WERI-Rb-1 (cell line): ENCODE measurements around the gene EPB41.
A peak's percentile ranks its signal among the peaks of the same experiment; 100 is the strongest.

Source experiments
- DNase-seq: peaks from one replicate; pipeline ENCODE4 v3.0.0-alpha.2; 2020
- H3K27ac ChIP-seq: fragments of 250-450 bp; sonication (Bioruptor Pico); 2 replicates; pipeline ENCODE4 v1.5.1; 2020; ENCODE audit warnings: mild to moderate bottlenecking, moderate library complexity
- H3K27me3 ChIP-seq: fragments of 250-450 bp; sonication (Bioruptor Pico); 2 replicates; pipeline ENCODE4 v1.5.1; 2021; ENCODE audit warnings: mild to moderate bottlenecking, low read depth, moderate library complexity; ENCODE audit not compliant: insufficient read depth, severe bottlenecking
- H3K36me3 ChIP-seq: fragments of 250-450 bp; sonication (Bioruptor Pico); 2 replicates; pipeline ENCODE4 v1.5.1; 2020; ENCODE audit warnings: mild to moderate bottlenecking, moderate library complexity
- H3K4me3 ChIP-seq: 2 replicates; pipeline ENCODE4 v1.5.1; 2011; ENCODE audit warnings: low read depth, mild to moderate bottlenecking, control low read depth, low read length
- H3K9me3 ChIP-seq: fragments of 250-450 bp; sonication (Bioruptor Pico); 2 replicates; pipeline ENCODE4 v1.5.1; 2021; ENCODE audit warnings: mild to moderate bottlenecking, moderate library complexity; ENCODE audit not compliant: severe bottlenecking
- TF ChIP-seq, protein P1 (sequence below): IDR thresholded peaks from 2 replicates; pipeline ENCODE4 v1.5.1; 2011; ENCODE audit warnings: low read depth, mild to moderate bottlenecking, control low read depth, inconsistent platforms, low read length

The EPB41 gene

GRCh38 chr1:28914228-28915030, at the start of gene EPB41:
TSS of gene EPB41 (plus strand) at chr1:28914569. CDS start at chr1:28987438, 72,869 bp downstream.
- Histone ChIP-seq H3K36me3 (no peaks in the 10 kb centered on the region), H3K27me3 (no peaks in the 10 kb centered on the region), H3K27ac (peak within 1 kb of the TSS; percentile 72), H3K9me3 (no peaks in the 10 kb centered on the region), H3K4me3 (peak within 1 kb of the TSS; percentile 88)
- peak; percentile 98 for DNase-seq
- TF ChIP-seq, protein P1, sequence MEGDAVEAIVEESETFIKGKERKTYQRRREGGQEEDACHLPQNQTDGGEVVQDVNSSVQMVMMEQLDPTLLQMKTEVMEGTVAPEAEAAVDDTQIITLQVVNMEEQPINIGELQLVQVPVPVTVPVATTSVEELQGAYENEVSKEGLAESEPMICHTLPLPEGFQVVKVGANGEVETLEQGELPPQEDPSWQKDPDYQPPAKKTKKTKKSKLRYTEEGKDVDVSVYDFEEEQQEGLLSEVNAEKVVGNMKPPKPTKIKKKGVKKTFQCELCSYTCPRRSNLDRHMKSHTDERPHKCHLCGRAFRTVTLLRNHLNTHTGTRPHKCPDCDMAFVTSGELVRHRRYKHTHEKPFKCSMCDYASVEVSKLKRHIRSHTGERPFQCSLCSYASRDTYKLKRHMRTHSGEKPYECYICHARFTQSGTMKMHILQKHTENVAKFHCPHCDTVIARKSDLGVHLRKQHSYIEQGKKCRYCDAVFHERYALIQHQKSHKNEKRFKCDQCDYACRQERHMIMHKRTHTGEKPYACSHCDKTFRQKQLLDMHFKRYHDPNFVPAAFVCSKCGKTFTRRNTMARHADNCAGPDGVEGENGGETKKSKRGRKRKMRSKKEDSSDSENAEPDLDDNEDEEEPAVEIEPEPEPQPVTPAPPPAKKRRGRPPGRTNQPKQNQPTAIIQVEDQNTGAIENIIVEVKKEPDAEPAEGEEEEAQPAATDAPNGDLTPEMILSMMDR = no peak

DNA sequence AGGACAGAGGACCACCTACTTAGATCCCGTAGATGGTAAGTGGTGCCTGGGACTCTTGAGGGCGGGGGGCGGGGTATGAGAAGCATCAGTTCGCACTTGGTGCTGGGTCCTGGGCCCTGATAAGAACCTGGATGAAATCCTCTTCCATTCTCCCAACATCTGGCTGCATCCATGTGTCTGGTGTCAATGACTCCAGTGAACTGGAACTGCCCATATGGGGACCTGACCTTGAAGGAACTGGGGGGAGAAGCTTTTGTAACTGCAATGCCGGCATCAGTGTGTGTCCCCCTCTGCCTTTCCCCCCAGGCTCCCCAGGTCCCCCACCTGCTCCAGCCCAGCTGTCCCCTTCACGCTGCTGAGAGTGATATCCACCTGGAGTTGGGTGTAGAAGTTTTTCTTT, 49.7 kb upstream of the EPB41 start:
- no peaks in the 10 kb centered on the region for H3K9me3 ChIP-seq
- H3K27me3 ChIP-seq = no peaks in the 10 kb centered on the region
- no peaks in the 10 kb centered on the region for H3K36me3 ChIP-seq
- TF ChIP-seq, protein P1 = no peak
- no peak overlapping the region for H3K4me3 ChIP-seq
- peak; percentile 52 for DNase-seq
- H3K27ac ChIP-seq = no peak overlapping the region

DNA sequence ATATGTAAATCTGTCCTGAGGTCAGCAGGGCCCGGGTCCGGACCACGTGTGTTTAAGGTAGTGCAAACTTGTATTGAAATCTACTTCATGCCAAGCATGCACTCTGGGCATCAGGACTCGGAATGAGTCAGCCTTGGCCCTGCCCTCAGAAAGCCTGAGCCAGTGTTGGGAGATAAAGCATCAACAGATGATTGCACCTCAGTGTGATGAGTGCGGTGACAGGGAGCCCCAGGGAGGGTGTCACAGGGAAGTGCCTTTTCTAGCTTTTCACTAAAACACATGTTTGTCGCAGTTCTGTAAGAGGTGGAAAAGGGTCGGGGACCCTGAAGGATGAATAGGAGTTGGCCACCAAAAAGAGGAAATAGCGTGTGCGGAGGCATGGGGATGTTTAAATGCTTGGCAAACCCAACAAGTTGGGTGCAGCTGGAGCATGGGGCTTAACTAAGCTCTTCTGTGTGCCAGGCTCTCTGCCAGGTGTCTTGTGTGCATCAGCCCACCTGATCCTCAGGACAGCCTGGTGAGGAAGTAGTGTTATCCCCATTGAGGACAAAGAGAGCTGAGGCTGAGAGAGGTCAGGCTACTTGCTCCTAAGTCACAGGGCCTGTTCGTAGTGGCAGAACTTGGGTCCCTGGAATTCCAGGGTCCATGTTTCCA, 48.2 kb upstream of the EPB41 start:
- Histone ChIP-seq H3K9me3 (no peaks in the 10 kb centered on the region), H3K36me3 (no peaks in the 10 kb centered on the region), H3K27me3 (no peaks in the 10 kb centered on the region), H3K4me3 (no peak overlapping the region), H3K27ac (no peak overlapping the region)
- no peak for DNase-seq
- TF ChIP-seq, protein P1 = no peak

DNA sequence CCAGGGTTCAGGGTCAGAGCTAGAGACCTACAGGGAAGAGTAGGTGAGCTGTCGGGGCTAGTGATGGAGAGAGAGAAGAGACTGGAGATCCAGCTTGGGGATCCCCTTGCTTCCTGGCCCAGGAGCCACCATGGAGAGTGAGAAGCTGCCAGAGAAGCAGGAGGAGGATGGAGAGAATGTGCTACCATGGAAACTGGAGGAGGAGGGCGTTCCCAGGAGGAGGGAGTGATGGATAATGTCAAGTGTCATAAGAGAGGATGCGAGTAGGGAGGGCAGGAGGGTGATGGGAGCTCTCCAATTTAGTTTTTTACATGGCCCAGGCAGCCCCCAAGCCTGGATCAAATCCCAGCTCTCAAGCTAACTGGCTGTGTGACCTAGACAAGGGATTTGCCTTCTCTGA, 46.5 kb upstream of the EPB41 start:
- H3K4me3 ChIP-seq = no peak overlapping the region
- no peaks in the 10 kb centered on the region for H3K9me3 ChIP-seq
- TF ChIP-seq, protein P1 = no peak
- no peak for DNase-seq
- H3K27ac ChIP-seq = no peak overlapping the region
- H3K36me3 ChIP-seq = no peaks in the 10 kb centered on the region
- H3K27me3 ChIP-seq = no peaks in the 10 kb centered on the region

DNA sequence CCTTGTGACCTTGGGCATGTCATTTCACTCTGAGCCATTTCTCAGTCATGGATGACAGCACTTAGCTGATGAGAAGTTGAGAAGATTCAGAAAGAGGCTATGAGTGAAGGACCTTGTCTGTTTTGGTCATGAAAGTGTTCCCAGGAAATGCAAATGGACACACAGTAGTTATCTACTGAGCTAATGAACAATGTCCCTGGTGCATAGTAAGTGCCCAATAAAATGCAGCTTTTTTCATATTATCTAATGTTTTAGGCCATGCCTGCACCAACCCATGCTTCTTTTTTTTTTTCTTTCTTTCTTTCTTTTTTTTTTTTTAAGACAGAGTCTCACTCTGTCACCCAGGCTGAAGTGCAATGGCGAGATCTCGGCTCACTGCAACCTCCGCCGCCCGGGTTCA, 44.4 kb upstream of the EPB41 start:
- Histone ChIP-seq H3K27me3 (no peaks in the 10 kb centered on the region), H3K9me3 (no peaks in the 10 kb centered on the region), H3K4me3 (no peak overlapping the region), H3K27ac (no peak overlapping the region), H3K36me3 (no peaks in the 10 kb centered on the region)
- DNase-seq = no peak
- TF ChIP-seq, protein P1 = no peak
